ENCODE measurements around the gene MROH2A.

MROH2A gene

GRCh38 chr2:233820774-233821105 is 42.6 kb downstream of the MROH2A start:
- DNase-seq, result no peak

DNA sequence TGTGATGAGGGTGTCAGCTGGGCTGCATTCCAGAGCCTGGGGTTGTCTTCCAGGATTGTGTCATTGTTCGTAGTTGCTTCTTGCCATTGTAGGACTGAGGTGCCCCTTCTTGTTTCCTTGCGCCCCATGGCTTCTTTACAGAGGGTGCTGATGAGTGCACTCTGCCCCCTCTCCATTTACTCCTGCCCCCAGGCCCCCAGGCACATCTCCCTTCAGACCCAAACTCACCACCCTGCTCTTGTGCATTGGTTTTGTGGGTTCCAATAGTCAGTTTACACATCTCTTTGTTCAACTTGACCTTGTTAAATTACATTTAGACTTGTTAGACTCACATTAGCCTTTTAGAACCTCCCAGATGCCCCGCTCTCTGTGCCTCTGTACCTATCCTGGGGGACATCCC is 43.1 kb downstream of the MROH2A start:
- DNase-seq, result no peak

DNA sequence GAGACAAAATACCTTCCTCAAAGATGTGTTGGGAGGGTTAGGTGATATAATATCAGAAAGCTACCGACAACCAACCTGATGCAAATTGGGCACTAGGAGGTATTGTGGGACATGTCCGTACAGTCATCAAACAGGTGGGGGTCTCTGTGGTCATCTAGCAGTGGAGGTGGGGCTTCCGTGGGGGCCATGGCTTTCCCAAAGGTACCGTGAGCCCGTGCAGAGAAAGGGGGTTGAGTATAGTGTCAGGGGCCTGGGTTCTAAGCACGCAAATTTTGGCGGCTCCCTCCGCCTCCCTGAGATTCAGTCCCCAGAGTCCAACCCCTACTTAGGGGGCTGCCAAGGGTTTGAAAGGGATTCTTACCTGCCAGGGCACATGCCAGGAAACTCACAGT is 43.6 kb downstream of the MROH2A start:
- no peak for DNase-seq

- DNase-seq, result no peak
Observed at GRCh38 chr2:233822101-233822771, 44.1 kb downstream of the MROH2A start.

DNA sequence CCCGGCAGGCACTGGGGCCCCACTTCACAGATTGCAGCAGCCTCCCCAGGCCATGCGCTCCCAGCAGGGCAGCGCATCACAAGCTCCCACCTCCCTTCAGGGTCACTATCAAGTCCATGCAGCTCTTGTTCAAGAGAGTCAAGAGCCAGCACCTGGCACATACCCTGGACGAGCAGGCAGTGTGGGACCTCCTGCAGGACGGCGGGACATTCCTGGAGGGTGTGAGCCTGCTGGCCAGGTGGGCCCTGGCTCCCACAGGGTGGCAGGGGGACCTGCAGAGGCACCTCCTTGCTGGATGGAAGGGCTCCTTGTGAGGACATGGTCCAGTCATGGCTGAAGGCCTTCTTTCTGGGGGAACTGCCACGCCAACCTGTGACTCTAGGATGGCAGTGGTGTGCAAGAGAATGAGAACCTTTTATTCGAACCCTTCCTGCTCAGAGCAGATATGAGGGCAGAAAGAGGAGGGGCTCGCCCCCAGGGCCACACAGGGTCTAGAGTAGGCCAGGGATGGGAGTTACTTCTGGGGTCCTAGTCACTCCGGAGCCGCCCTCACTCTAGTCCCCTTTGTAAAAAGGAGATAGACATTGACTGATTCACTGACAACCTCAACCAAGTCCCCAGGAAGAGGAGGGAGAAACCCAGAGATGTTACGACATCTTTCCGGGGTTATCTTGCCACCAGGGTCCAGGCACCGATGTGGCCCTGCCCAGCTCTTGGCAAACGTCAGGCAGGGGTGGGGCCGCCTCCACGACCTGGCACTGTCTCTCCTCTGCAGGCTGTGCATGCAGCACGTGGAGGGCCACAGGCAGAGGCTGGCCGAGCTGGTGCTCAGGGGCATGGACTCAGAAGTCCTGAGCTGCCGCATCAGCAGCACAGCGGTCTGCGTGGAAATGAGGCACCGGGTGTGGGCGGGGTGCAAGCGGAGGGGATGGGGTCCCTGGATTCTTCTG is 44.9 kb downstream of the MROH2A start:
- DNase-seq, result no peak

GRCh38 chr2:233823731-233824121 is 45.6 kb downstream of the MROH2A start:
- DNase-seq, result no peak

DNA sequence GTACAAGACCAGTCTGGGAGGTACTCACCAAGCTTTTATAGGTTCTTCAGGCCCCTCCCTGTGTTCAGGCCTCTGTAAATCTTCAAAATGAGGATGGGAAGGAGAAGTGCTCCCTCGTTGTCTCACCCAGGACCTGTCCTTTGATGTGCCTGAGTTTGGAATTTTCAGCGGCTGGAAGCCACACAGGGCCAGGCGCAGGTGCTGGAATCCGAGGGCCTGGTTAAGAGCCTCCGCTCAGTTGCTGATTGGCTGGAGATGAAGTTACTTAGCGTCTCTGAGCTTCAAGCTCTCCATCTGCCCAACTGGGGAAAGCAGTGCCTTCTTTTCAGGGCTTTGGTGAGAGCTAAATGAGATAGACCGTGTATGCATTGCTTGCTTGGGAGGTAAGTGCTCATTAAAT is 46.2 kb downstream of the MROH2A start:
- no peak for DNase-seq

DNA sequence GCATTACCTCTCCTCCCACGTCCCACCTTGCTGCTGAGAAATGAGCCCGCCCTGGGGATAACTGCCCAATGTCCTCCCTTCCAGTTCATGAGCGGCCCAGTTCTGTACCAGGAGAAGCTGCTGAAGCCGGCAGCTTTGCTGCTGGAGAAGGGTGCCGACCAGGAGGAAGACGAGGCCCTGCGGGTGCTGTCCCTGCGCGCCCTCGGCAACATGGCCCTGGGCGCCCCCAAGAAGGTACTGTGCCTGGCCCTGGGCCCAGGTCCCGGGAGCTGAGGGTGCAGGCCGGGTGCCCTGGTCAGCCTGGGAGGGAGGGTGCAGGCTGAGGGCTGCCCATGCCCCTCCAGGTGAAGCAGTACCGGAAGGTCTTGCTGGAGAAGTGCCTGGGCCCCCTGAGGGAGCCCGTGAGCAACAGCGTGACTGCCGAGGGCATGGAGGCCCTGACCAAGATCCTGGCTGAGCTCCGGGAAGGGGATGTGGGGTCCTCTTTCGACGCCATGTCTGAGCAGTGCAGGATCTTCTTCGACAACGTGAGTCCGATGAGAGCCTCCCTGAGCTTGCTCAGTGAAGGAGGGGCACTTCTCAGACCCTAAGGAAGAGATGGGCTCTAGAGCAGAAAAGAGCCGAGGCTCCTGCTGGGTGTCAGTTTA is 50.5 kb downstream of the MROH2A start:
- DNase-seq, result no peak

GRCh38 chr2:233829193-233830110 is 51.3 kb downstream of the MROH2A start:
- DNase-seq, result no peak

DNA sequence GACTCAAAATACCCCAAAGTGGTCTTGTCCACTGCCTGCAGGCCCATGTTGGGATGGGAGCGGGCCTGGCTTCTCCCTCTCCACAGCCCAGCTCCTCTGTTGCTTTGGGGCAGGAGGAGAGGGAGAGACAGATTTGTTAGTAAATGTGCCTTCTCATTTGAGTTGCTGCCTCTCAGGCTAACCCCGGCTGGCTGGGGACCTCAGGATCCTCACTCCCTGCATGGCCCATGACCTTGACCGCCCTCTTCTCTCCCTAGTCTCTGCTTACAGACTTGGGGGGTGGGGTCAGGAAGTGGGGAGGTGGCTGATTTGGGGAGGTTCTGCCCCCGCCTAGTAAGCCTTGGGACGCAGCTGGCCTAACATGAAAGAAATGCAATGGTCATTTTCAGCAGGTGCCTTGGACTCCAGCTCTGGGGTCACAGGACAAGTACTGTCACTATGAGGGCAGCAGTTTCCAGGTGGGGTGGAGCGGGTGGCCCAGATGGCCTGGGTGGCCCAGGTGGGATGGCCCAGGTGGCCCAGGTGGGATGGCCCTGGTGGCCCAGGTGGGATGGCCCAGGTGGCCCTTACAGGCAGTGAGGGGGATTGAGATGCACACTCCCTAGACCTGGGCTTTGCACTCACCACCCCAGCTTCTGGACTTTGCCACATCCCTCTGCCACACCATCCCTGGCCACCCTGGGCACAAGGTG is 52.1 kb downstream of the MROH2A start:
- DNase-seq, result no peak

DNA sequence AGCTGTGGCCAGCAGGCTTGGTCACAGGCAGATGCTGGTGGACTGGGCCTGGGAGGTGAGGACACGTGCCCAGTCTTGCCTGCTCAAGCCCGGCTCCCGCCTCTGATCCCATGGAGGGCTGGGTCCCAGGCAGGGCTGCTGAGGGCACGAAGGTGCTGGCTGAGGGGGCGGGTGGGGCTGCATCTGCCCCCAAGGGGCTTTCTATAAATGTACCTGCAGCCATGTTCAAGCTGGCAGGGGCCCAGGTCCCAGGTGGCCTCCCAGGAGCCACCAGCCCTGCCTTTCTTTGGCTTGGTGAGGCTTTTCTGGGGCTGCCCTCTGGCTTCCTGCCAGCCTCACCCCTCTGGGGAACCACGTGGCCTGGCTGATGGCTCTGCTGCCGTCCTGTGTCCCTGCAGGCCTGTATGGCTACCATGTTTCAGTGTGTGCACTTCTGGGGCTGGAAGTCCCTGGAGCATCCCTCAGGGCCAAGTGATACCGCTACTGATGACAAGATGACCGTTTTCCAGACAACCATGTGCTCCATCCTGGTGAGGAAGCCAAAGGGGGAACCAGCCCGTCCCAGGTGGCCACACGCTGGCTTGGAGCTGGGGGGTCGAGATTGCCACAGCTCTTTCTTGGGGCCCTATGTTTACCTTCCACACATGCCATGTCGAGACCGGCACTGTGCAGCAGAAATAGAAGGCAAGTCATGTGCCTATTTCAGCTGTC is 53.0 kb downstream of the MROH2A start:
- DNase-seq, result no peak

DNA sequence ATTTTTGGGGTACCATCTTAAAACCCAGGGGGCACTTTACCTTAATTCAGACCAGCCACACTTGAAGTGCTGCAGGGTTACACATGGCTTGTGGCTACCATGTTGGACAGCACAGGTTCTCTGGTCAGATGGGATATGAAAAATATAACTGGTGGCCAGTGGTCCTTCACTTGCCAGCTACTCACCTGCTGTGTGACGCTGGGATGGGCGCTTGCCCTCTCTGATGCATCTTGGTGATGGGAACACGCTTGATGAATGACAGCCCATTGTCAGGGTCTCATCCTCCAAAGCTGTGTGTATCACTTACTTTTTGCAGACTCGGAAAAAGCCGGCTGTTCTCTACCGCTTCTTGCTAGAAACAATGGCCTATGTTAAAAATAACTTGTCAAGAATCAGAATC is 53.7 kb downstream of the MROH2A start:
- DNase-seq, result no peak

- DNase-seq, result no peak
Observed at GRCh38 chr2:233832414-233832813, 54.3 kb downstream of the MROH2A start.

- no peak for DNase-seq
Observed at GRCh38 chr2:233832869-233833311, 54.8 kb downstream of the MROH2A start.

DNA sequence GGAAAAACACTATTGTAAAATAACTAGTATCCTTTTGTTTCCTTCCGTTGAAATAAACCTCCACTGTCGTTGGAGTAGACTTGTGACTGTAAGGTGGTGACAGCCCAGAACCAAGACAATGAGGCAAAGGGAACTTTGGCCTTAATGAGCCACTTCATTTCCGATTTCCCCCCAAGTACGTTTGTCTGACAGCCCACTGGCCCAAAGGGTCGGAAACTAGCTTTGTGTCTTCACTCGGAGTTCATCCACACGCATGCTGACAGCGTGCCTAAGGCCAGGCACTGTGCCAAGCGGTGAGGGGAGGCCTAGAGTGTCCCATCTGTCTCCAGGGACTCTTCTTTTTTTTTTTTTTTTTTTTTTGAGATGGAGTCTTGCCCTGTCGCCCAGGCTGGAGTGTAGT is 55.2 kb downstream of the MROH2A start:
- no peak for DNase-seq

DNA sequence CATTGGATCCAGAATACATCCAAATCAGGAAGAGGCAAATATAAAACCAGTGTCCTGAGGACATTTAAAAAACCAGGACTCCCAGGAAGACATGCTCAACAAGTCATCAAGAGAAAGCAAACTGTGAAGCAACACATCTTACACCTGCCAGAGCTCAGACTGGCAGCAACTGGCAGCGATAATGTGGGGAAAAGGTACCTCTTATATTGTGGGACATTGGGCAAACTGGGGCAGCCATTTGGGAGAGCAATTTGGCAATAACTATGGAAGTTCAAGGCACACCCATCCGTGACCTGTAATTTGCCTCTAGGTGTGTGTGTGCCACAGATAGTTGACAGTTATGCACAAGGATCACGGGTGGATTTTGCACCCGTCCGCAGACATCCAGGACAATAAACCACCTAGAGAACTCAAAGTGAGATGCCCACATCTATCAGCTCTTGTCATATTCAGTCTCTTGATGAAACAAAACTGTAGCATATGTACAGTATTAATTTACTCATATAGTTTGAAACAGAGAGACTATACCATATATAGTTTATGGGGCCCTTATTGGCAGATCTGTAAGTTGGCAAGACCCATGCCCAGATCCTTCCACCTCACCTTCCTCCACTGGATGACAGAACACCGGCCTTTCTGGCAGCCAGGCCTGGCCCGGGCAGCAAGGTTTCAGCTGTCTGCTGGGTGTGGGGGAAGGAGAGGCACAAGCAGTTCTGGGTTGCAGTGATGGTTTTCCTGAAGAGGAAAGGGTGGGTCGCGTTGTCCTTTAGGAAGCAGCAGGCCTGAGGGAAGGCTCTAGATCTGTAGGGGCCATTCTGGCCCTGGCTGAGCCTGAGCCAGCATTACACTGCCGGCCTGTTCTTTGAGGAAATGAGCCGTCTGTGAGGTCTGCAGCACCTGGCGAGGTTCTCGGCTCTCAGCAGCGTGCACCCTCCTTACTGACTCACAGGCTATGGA is 57.4 kb downstream of the MROH2A start:
- DNase-seq, result no peak

DNA sequence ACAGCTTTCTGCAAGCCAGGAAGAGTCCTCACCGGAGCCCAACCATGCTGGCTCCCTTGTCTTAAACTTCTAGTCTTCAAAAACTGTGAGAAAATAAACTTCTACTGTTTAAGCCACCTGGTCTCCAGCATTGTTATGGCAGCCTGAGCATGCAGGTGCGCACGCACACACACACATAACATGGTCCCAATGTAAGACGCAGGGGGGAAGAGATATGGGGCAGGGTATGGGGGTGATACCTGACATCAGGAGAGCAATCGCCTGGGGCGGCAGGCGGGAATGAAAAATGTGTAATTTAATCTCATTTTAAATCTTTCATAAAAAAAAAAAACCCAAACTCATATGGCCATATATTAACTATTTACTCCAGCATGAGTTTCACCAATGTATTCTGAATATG is 58.2 kb downstream of the MROH2A start:
- no peak for DNase-seq

GRCh38 chr2:233837694-233838229 is 59.6 kb downstream of the MROH2A start:
- DNase-seq, result no peak

DNA sequence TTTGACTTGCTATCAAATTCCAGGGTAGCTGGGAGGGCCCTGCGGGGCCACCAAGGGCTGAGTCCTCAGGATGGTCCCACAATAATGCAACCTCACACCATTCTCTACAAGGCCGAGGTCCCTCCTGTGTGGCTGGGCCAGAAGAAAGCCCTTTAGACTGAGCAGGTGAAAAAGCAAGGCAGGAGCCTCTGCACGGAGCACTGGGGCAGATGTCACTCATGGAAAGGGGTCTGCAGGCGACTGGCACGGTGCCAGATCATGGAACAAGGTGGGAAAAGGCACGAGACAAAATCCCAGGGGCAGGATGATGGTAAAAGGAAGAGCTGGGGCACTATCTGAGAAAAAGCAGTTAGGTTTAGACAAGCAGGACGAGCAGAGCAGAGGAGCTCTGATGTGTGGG is 60.1 kb downstream of the MROH2A start:
- no peak for DNase-seq

All from stimulated activated CD4-positive, alpha-beta T cell treated with anti-CD3 and anti-CD28 coated beads, Interleukin-1b, Interleukin-23, amount 100 ng/mL, for 48 hours (primary cell).